HG02623 (cell line): ENCODE data around the gene GPR142.

Source experiments
- ATAC-seq: cut with Tn5 transposase; IDR thresholded peaks from one replicate; pipeline ENCODE4 v1.9.1; 2021; ENCODE audit warnings: moderate library complexity; ENCODE audit not compliant: unreplicated experiment

Gene GPR142

GRCh38 chr17:74344658-74345057 lies 22.6 kb upstream of the GPR142 start:
- no peak for ATAC-seq

- ATAC-seq: no peak
Observed at GRCh38 chr17:74345433-74346241, 21.7 kb upstream of the GPR142 start.

- ATAC-seq: no peak
Observed at GRCh38 chr17:74347646-74348045, 19.7 kb upstream of the GPR142 start.

- no peak for ATAC-seq
Observed at GRCh38 chr17:74349120-74349519, 18.2 kb upstream of the GPR142 start.

GRCh38 chr17:74350486-74350885 lies 16.8 kb upstream of the GPR142 start:
- no peak for ATAC-seq

GRCh38 chr17:74351552-74352210 lies 15.6 kb upstream of the GPR142 start:
- ATAC-seq: no peak

GRCh38 chr17:74353446-74354060 lies 13.8 kb upstream of the GPR142 start:
- ATAC-seq: no peak

GRCh38 chr17:74354123-74354522 lies 13.2 kb upstream of the GPR142 start:
- no peak for ATAC-seq

GRCh38 chr17:74354561-74354960 lies 12.7 kb upstream of the GPR142 start:
- no peak for ATAC-seq

- ATAC-seq: no peak
Observed at GRCh38 chr17:74355065-74355464, 12.2 kb upstream of the GPR142 start.

- ATAC-seq: no peak
Observed at GRCh38 chr17:74356646-74357465, 10.4 kb upstream of the GPR142 start.

- ATAC-seq: no peak
Observed at GRCh38 chr17:74357466-74357809, 9.9 kb upstream of the GPR142 start.

- no peak for ATAC-seq
Observed at GRCh38 chr17:74358697-74359096, 8.6 kb upstream of the GPR142 start.

- ATAC-seq: no peak
Observed at GRCh38 chr17:74359916-74360315, 7.4 kb upstream of the GPR142 start.

GRCh38 chr17:74360899-74361229 lies 6.4 kb upstream of the GPR142 start:
- no peak for ATAC-seq

GRCh38 chr17:74361230-74362068 lies 5.9 kb upstream of the GPR142 start, which contains the start of gene BTBD17:
Gene BTBD17 (minus strand): TSS chr17:74361868. CDS start chr17:74361819, 49 bp downstream.
- no peak for ATAC-seq

GRCh38 chr17:74362069-74362405 lies 5.3 kb upstream of the GPR142 start:
- ATAC-seq: no peak

GRCh38 chr17:74362810-74363498 lies 4.4 kb upstream of the GPR142 start:
- no peak for ATAC-seq

- ATAC-seq: no peak
Observed at GRCh38 chr17:74368341-74369081, 1.2 kb downstream of the GPR142 start.
